HG03469 (cell line): ENCODE results near the gene RERE.

Experiments
- ATAC-seq: cut with Tn5 transposase; IDR thresholded peaks from one replicate; pipeline ENCODE4 v1.9.1; 2021; ENCODE audit warnings: mild to moderate bottlenecking, moderate library complexity, moderate number of reproducible peaks; ENCODE audit not compliant: unreplicated experiment

The RERE gene

DNA sequence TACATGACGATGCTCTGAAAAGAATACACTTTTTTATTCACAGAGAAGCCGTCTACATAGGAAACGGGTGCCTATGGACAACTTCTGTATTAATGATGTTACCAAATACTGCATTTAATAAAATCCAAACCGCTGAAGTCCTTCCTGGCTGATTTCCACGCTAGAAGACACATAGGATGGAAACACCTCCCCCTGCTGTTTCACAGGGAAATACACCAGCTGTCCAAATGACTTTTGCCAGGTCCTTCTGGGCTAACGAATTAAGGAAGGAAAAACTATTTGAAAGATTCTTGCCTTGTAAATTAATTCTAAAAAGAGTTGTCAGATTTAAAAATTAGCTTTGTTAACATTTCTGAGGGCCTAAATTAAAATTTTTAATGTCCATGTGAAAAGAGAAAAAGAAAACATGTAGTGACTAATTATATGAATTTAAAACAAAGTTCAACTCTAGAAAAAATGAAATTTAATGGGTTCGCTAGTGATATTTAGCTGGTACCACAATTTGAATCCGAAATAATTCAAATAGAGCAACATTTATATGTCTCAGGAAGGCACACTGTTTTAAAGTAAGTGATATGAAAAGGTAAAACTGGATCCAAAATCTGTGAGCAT is 146.0 kb downstream of the RERE start:
- ATAC-seq: no peak

DNA sequence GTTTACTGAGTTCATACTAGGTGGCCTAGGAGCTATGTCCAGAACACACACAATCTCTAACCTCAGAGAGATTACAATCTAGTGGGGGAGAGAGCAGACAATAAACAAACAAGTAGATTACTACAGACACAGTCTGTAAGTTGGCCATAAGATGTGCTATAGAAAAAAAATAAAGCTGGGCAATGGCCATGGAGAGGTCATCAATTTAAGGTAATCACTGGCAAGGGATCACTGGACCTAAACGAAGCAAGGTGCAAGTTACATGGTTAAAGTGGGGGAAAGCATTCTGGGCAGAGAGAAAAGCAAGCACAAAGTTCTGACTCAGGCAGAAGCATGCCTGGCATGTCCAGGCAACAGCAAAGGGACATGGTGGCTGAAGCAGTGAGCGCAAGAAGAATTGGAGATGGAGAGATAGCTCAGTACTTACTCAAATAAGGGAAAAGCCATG is 147.0 kb downstream of the RERE start:
- no peak for ATAC-seq

DNA sequence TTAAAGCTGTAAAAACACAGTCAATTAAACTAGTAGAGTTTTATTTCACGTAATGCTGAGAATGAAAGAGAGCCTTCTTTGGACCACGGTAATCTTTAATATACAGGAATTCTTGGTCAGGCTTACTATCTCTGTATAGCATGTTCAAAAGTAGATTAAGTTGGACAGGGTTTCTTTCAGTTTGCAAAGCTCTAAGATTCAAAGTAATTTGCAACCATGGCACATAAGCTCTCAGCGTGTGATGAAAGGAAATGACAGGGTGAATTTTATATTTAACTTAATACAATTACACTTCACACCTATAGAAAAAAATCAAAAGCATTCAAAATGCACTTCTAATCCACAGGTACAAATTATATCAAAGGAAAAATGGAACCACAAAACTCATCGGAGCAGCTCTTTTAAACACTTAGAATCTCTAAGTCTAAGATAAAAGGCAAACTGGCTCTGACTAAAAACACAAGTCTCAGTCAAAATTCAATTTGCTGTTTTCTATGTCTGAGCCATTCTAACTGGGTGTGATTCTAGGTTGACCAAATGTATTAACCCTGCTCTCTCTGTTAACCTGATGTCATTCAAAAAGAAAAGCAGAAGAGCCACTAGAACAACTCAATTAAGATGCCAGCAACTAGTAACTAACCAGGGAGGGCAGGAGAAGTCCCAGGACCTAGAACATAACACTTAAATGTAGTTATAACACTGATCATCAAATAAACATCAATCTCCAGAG is 147.7 kb downstream of the RERE start:
- ATAC-seq: no peak

DNA sequence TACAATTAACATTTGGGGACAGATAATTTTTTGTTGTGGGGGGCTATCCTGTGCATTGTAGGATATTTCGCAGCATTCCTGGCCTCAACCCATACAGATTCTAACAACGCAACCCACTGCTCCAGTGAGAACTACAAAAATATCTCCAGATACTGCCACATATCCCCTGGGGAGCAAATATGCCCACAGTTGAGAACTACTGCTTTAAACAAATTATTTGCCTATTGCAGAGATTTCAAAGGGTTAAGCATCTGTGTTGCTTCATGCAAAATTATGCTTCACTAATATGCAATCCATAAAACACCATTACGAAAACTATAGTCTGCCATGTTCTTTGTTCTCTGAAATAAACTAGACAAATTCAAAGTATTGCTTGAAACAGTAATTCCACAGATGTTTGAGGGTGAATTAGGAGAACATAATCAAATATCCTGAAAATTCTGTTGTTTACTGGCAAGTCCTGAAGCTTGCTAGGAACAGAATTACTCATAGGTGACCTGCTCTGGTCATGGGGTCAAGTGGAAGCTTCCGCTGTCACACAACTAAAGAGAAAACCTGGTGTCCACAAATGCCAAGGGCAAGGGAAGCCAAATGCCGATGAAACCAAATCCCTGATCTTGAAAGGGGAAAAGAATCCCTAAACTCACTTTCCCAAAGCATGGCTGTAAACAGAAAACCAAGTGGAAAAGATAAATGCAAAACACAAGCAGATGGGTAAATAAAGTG is 149.4 kb downstream of the RERE start:
- ATAC-seq: no peak

DNA sequence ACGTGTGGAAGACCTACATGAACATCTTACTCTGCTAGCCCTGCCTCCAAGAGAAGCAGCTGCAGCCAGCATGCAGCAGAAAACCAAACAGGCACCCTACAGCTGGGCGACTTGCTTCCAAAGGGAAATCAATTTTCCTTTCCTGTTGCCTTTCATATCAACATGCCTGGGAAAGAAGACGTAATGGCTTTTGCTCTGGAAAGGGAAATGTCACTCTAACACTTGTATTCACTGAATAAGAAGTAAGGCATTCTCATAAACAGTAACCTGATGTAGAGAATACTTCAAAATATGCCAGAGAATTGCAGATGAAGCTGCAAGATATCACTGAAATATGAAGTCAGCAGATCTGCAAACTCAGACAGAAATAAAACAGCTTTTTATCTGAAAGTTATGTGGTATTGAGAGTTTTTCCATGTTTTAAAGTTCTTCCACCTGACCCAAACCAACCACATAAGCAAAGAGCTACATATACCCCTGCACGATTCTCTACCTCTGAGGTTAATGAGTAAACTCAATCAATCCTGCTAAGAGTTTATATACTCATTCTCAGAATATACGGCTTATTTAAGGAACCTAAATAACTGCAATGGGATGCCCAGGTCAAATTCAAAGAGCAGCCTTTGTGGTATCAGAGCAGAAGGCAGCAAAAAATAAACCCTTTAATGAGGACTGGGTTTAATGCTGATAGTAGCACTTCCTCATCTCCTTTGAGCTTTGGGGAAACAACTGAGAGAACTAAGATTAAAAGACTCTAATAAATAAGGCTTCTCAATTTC is 150.9 kb downstream of the RERE start:
- no peak for ATAC-seq

DNA sequence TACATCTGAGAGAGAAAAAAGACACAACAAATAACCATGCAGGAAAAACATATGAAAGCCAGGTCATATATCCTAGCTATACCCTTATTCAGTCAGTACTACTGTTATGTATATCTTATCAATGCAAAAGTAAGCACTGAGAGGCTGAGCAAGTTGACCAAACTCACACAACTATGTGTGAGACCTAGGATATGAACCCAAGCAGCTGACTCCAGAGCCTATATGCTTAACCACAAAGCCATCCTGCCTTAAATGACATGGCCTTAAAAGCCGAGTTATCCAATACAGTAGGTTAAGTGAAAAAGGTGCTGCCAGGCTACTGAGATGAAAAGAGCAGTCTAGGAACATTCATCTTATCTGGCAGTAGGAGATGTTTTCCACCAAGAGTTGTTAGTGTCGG is 151.6 kb downstream of the RERE start:
- ATAC-seq: no peak

DNA sequence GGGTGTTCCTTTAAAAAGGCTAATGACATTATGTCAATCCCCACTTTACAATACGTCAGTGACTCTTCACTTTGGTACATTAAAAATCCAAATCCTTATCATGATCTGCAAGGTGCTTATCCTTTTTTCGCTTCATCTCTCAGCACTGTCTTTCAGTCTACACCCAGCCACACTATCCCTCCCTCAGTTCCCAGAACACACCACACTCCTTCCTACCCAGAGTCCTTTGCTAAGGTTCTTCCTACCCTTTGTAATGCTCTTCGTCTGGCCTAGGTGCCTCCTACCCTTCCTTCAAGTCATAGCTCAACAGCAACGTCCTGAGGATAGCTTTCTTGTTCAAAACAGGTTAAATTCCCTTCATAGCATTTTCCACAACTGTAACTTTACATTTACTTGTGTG is 152.6 kb downstream of the RERE start:
- no peak for ATAC-seq

DNA sequence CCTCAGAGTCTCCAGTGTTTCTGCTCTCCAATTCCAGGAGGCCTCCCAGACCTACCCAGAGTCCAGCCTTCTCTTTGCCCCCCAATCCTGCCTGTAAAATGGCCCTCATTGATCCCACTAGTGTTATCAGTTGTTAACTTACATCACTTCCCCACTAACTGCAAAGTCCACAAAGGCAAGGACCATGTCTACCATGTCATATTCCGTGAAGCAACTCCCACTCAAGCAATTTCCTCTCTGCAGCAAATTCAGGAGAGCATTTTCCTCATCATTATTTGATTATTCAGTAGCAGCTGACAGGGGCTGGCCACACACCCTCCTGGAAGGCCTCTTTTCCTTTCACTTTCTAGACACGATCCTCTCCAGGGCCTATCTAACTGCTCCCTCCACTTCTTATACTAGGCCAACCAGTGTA is 153.5 kb downstream of the RERE start:
- no peak for ATAC-seq

DNA sequence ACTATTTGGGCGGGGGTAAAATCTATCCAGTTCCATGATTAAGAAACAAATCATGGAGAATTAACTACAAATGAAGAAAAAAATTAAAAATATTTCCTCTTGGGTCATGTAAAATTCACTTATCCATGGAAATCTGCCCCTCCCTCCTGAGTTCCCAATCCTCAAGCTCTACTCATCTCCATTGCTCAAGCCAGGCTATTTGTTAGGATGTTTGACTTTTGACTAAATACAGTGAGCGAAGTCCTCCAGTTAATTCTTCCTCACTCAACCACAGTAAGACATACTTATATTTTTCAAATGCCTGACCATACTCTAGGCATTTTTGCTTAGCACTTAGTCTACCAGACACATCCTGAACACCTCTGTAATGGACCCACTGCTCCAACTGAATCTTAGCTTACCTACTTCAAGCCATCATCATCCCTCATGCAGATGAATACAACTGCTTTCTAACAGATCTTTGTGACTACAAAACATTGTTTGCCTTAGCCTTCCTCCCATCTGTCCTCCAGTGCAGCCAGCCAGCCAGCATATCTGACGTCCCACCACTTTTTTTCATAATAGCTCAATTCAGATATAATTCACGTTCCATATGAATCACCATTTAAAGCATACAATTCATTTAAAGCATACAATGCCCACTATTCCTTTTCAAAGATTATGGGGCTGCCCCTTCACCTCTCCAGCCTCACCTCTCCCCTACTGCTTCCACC is 154.2 kb downstream of the RERE start:
- ATAC-seq: no peak

DNA sequence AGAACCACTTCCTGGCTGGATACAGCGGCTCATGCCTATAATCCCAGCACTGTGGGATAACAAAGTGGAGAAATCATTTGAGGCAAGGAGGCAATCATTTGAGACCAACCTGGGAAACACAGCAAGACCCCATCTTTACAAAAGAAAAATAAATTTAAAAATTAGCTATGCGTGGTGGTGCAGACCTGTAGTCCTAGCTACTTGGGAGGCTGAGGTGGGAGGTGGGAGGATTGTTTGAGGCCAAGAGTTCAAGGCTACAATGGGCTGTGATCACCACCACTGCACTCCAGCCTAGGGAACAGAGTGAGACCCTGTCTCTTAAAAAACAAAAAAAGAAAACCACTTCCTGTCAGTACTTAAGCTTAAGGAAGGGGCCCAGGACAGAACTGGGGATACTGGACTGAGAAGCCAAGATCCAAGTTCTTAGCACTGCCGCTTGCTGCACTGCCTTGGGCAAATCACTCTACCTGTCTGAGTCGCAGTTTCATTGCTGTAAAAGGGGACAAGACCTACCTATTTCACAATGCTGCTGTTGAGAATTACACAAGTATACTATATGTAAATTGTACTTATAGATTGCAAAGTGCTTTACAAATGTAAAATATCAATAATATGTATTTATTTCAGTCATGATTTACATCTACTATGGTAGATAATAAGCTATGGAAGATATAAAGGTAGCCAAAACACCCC is 154.9 kb downstream of the RERE start:
- no peak for ATAC-seq

DNA sequence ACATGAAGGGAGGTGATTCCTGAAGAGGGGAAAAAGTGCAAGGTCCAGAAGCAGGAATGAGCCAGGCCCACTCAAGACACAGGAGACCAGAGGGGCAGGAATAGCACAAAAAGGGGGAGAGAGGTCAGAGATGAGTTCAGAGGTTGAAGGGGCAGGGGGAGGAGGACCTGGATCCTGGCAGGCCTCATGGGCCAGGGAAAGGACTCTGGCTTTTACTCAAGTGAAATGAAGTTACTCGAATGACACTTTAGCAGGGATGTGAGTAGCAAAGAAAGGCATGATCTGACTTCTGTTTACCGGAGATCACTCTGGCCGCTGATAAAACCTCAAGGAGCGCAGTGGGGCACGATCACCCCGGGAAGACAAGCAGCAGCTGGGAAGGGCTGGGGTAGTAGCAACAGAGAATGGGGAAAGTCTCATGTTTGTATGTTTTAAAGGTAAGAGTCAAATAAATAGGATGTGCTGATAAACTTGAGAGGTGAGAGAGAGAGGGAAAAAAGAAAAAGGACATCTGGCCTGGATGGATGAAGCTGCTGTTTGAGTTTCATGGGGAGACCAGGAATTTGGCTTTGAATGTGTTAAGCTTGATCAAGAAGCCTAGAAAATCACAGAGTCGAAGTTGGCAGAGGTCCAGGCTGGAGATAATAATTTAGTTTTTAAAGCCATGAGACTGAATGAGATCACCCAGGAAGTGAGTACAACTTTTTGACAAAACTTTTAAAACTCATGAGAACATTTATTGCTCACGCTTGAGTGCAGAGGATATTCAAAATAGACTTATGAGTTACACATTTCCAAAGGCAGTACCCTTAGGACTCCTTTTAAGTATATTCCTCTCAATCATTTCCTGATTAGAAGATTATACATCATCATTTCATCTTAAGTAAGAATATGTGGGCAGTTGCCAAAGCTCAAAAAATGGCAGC is 156.0 kb downstream of the RERE start:
- ATAC-seq: no peak

DNA sequence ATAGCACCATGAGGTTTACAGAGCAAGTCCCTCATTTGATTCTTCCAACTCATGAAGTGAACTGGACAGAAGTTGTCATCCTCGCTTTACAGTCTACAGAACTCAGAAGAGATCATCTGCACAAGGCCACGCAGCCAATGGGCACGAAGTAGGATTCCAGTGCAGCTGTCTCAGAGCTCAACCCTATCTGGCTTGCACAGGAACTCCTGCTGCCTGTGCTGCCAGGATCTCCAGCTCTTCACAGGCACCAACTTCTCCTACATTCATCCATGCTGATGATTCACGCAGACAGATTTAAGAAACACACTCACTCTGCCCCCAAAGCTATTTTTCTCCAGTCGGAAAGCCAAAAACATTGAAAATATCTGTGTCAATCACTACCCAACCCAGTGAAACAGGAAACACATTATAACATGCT is 157.0 kb downstream of the RERE start:
- ATAC-seq: no peak

DNA sequence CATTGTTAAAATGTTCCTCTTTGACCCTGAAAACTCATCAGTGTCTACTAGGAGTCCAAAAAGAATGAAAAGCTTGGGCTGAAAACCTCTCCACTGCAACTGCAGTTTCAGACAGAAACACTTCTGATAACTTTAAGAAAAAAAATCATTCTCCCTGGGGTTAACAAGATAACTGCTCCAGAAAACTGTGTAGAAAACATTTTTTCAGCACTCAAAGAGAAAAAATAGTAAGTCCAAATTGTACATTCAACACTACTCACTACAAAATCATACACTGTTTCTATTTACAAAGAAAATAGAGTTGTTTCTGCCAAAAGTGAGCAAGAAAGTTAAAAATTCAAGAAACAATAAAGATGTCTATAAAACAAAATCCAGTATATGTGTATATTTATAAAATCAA is 157.8 kb downstream of the RERE start:
- ATAC-seq: no peak

DNA sequence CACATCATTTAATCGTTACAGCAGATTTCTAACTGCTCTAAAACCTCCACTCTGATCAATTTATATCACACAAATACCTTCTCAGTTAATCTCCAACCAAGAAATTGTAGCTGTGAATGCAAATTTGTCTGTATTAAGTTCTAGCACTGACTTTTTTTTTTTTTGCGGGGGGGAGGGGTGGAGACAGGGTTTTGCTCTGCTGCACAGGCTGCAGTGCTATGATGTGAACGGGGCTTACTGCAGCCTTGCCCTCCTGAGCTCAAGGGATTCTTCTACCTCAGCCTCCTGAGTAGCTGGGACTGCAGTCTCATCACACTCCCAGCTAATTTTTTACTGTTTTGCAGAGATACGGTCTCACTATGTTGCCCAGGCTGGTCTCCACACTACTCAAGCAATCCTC is 163.6 kb downstream of the RERE start:
- no peak for ATAC-seq

DNA sequence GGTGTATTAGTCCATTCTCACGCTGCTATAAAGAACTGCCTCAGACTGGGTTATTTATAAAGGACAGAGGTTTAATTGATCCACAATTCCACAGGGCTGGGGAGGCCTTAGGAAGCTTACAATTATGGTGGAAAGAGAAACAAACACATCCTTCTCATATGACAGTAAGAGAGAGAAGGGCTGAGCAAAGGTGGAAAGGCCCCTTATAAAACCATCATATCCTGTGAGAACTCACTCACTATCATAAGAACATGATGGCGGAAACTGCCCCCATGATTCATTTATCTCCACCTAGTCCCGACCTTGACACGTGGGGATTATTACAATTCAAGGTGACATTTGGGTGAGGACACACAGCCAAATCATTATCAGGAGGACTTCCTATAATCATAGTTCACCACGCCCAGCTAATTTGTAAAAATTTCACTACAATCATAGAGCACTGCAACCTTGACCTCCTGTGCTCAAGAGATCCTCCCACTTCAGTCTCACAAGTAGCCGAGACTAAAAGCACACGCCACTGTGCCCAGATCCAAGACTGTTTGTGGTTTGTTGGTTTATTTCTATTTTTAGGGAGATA is 164.9 kb downstream of the RERE start:
- no peak for ATAC-seq

DNA sequence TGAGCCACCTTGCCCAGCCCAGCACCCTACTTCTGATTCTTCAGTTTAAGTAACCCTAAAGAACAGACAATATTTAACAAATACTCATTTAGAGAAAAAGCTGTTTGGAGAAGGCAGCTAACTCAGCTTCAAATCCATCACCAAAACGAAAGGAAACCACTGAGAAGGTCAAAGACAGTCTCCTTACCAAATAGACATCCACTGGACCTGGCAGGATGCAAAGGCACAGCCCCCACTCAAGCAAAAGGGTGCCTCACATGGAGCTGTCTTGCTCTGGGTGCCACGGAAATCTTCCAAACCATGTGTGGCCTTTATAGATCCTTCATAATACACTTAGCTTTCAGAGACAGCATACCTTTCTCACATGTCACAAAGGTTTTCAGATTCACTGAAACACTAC is 165.5 kb downstream of the RERE start:
- no peak for ATAC-seq

DNA sequence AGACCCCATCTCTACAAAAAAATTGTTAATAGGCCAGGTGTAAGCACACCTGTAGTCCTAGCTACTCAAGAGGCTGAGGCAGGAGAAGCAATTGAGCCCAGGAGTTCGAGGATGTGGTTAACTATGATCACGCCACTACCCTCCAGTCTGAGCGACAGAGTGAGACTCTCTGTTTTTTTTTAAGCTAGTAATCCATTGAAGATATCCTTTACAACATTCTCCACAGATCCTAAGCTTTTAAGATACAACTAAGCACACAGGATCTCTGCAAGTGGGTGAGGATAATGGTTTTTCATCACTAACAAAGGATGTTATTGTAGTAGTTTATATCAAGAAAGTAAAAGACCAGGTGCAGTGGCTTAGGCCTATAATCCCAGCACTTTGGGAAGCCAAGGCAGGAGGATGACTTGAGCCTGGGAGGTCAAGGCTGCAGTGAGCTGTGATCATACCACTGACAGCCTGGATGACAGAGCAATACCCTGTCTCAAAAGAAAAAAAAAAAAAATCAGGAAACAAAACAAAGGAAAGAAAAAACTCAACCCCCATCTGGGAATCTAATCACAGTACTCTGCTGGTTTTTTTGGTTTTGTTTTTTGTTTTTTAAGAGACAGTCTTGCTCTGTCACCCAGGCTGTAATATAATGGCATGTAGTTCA is 166.1 kb downstream of the RERE start:
- no peak for ATAC-seq

DNA sequence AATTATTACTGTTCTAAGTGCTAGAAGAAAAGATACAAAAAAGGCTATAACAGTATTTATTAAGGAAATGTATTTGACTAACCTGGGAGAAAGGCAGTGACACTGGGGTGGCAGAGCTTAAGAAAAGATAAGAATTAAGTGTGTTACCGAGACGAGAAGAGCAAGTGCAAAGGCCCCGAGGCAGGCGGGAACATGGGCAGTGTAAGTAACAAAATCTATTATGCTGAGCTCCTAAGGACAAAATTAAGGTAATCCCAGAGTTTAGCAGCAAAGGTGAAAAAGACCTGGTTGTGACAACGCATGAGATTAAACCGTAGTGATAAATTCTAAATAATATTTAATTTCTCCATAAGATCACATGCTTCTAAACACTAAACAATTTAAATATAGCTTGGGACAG is 167.6 kb downstream of the RERE start:
- no peak for ATAC-seq
